ACHN (cell line): ENCODE data around the gene KDM1A.

Source experiments
- DNase-seq: peaks from one replicate; pipeline ENCODE4 v3.0.0-alpha.2; 2015
- in situ Hi-C: cut with HindIII; loops from 2 replicates; pipeline ENCODE4 v1.10.0; 2017; ENCODE audit warnings: low sequenced_read_pairs, low pct_ligation_motif_present, low pct_unique_long_range_greater_than_20kb

The KDM1A gene

DNA sequence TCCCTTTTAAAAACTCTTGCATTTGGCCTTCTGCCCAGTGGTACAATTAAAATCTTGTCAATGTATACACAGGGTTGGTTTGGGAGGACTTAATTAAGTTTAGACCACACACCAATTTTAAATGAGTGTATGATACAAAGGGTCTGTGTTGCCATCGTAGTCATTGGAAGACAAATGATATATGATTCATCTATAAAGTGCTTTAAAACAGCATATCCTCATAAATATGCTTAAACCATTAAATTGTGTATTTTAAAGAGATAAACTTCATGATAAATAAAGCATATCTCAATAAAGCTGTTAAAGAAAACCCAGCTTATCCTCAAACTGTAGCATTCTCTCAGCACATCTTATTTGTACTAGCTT is 79.9 kb downstream of the KDM1A start:
- no peak for DNase-seq
- in situ Hi-C loops = no loop called here

- in situ Hi-C loops = no loop called here
- peak; percentile 68 for DNase-seq
Observed at GRCh38 chr1:23100074-23100748, 80.9 kb downstream of the KDM1A start.

GRCh38 chr1:23101101-23101827 is 82.0 kb downstream of the KDM1A start:
- DNase-seq = no peak
- in situ Hi-C loops = no loop called here

- in situ Hi-C loops = no loop called here
- DNase-seq = no peak
Observed at GRCh38 chr1:23101887-23102286, 82.6 kb downstream of the KDM1A start.

GRCh38 chr1:23102289-23102688 is 83.0 kb downstream of the KDM1A start:
- in situ Hi-C loops = no loop called here
- no peak for DNase-seq

DNA sequence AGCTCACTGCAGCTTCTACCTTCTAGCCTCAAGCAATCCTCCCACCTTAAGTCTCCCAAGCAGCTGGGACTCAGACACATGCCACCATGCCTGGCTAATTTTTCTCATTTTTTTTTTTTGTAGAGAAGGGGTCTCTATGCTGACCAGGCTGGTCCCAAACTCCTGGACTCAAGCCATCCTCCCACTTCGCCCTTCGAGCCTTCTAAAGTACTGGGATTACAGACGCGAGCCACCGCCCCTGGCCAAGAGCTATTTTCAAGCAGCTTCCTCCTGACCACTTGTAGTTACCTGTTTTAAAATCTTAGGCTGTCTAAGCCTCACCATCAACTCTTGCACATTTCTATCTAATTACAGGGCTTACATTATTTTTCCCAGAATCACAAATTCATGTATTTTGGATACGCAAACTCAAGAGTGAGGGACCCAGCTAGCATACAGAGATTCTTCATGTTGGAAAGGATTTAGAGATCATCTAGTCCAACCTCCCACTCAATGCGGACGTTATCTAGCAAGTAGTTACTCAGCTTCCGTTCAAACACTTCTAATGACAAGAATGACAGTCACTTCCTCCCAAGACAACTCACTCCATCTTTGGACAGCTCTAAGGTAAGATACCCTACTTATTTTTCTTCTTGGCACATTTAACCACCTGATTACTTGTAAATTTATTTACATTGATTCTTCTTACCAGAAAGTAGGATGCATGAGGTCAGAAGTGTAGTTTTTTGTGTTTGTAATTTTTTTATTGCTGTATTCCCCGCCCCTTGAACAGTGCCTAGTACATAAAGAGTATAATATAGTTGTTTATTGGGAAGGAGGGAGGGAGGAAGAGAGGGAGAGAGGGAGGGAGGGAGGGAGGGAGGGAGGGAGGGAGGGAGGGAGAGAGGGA is 84.0 kb downstream of the KDM1A start:
- DNase-seq = no peak
- in situ Hi-C loops = no loop called here

- in situ Hi-C loops = no loop called here
- no peak for DNase-seq
Observed at GRCh38 chr1:23108918-23109533, 89.8 kb downstream of the KDM1A start.

DNA sequence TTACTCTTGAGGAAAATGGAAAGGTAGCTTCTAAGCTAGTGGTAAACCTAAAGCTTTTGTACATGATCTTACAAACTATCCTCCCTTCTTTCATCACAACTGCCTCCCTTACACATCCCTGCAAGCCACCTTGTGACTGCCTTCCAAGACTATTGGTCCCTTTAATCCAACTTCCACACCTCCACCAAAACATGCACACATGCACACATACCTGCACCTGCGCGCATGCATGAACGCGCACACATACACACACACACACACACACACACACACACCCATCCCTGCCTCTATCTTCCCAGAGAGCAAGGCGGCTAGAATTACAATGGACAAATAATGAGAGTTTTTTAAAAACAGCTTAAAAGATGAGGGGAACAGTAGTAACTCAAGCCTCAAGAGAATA is 91.1 kb downstream of the KDM1A start:
- DNase-seq = no peak
- in situ Hi-C loops = loop anchor here (5.0 kb wide), 1 partner anchor 72 kb away; no protein-coding TSS in a partner anchor

DNA sequence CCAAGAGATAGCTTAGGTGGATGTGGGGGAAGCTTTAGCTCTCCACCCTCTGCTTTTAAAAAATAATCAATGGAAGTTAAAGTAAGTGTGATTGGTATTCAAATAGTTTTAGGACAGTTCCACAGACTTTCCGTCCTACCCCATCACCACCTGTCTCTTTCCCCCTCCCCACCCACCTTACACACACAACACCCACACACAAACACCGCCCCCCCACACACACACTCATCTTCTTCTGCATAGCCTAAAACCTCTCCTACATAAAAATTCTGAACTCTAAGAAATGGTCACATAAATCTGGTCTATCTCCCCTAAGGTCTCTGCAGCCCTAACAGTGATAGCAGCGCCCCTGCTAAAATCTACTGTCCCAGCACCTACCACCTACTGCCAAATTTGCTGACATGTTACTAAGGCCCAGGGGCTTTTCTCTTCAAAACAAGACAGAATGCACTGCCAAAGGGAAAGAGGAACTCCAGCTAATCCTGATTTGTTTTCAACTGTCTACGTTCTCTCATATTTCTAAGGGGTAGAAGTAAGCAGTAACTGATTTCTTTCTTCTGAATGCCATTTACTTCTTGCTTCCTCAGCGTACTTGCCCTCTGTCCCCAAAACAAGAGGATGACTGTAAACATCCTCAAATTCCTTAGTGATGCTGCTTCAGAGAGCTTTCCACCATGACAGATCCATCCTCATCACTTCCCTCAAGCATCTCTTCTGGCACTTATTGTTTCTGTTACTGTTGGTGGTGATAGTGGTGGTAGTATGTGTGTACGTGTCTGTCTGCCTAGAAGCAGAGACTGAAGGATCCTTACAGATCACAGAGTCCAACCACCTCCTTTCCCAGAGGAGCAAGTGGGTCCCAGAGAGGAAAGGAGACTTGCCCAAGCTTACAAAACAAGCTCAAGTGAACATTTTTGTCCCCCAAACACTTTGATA is 92.6 kb downstream of the KDM1A start:
- no peak for DNase-seq
- in situ Hi-C loops = loop anchor here (5.0 kb wide), 1 partner anchor 70 kb away; no protein-coding TSS in a partner anchor

- in situ Hi-C loops = loop anchor here (5.0 kb wide), 1 partner anchor 68 kb away; no protein-coding TSS in a partner anchor
- DNase-seq = no peak
Observed at GRCh38 chr1:23114424-23115079, 95.3 kb downstream of the KDM1A start.

DNA sequence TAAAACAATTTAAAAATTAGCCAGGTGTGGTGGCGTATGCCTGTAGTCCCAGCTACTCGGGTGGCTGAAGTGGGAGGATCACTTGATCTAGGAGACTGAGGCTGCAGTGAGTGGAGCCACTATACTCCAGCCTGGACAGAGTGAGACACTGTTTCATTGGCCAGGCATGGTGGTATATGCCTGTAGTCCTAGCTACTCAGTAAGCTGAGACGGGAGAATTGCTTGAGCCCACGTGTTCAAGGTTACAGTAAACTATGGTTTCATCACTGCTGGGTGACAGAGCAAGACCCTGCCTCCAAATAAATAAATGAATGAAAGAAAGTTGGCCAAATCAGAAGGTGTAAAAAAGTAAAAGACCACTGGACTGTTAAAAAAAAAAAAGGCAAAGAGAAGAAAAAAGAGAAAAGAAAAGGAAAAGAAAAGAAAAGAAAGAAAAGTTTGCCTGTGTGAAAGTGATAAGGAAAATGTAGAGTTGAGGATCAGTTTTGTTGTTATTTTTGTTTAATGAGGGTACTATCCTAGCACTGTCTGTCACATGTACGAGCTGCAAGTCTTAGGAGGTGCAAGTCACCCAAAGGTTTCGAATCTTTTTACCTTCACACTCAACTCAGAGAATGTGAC is 97.1 kb downstream of the KDM1A start:
- DNase-seq = no peak
- in situ Hi-C loops = no loop called here

DNA sequence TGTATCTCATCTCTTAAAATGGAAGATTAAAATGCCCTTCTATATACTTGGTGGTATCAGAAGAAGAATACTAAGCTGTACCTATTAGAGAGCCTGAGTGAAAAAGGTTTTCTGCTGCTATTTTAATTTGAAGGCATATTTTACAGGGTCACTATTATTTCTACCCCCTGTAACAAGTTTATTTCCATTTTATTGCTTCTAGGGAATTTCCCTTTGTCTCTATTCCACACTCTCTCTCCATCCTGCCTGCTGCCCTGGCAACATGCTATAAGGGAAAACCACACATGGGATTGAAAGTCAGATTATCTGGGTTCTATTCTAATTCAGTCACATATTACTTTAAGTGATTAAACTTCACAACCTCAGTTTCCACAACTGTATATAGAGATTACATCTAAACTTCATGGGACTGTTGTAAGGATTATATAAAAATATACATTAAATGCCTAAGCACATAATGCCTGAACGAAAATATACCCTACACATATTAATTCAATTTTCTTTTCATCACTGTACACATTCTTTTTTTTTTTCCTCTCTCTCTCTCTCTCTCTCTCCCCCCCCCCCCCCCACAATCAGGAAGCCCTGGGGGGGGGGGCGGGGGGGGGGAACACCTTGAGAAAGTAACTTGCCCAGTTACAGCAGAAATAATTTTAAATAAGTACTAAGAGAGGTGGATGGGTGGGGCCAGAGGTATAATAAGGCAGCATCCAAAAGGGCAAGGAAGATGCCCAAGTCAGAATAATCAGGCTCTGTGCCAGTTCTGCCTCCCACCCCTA is 97.8 kb downstream of the KDM1A start:
- in situ Hi-C loops = no loop called here
- DNase-seq = no peak

DNA sequence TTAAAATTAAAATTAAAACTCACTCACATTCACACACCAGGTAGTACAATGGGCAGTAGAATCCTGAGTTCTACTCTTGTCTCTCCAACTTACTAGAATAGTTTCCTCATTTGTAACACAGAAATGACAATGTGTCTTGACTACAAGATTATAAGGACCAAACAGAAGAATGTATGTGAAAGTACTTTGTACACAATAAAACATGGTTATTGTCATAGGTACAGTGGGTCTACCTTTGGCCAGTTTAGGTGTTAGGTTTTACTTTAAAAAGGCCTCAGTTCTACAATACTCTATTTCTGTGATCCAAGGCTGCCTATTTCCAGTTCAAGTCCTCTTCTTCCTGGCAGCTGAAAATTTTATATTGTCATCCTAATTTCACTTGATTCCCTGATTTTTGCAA is 99.1 kb downstream of the KDM1A start:
- no peak for DNase-seq
- in situ Hi-C loops = no loop called here

GRCh38 chr1:23118957-23119792 is 99.9 kb downstream of the KDM1A start:
- in situ Hi-C loops = no loop called here
- no peak for DNase-seq

DNA sequence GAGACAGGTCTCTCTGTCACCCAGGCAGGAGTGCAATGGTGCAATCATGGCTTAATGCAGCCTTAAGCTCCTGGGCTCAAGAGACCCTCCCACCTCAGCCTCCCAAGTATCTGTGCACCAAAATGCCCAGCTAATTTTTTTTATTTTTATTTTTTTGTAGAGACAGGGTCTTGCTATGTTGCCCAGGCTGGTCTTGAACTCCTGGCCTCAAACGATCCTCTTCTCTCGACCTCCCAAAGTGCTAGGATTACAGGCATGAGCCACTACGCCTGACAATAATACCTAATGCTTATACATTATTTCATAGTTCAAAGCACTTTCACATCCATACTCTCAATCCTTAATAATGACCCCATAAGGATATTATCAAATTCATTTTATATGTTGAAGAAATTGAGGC is 101.1 kb downstream of the KDM1A start:
- in situ Hi-C loops = no loop called here
- DNase-seq = no peak
